ENCODE results near the gene NT5C1B.

DNA sequence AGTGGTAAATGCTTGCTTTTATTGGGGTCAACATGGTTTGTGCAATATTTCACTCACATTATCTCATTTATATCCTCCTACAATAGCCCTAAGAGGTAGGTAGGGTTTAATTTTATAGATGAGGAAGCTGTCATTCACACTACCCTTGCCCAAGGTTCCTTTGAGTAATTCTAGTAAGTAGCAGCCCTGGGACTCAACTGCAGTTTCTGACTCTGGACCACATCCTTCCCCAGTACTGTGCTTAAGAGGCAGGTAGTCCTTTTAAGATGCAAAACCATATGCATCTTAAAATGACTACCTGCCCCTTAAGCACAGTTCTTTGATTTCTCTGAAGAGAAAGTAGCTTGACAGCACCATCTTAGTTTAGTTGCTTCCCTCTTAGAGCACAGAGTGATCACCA lies 15.7 kb upstream of the NT5C1B start:
- TF ChIP-seq, protein P1, sequence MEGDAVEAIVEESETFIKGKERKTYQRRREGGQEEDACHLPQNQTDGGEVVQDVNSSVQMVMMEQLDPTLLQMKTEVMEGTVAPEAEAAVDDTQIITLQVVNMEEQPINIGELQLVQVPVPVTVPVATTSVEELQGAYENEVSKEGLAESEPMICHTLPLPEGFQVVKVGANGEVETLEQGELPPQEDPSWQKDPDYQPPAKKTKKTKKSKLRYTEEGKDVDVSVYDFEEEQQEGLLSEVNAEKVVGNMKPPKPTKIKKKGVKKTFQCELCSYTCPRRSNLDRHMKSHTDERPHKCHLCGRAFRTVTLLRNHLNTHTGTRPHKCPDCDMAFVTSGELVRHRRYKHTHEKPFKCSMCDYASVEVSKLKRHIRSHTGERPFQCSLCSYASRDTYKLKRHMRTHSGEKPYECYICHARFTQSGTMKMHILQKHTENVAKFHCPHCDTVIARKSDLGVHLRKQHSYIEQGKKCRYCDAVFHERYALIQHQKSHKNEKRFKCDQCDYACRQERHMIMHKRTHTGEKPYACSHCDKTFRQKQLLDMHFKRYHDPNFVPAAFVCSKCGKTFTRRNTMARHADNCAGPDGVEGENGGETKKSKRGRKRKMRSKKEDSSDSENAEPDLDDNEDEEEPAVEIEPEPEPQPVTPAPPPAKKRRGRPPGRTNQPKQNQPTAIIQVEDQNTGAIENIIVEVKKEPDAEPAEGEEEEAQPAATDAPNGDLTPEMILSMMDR (conservative IDR thresholded peaks at IDR 0.05; ENCODE audit: low read depth in 2 of 2), result no peak
- TF ChIP-seq POLR2AphosphoS5 (IDR thresholded peaks at IDR 0.05; ENCODE audit: low read depth), result no peak
- no peak for TF ChIP-seq EZH2 (IDR thresholded peaks at IDR 0.05; ENCODE audit: low read depth, unreplicated experiment)
- TF ChIP-seq EZH2phosphoT487 (IDR thresholded peaks at IDR 0.05; ENCODE audit: unreplicated experiment), result no peak
- TF ChIP-seq, protein P2, sequence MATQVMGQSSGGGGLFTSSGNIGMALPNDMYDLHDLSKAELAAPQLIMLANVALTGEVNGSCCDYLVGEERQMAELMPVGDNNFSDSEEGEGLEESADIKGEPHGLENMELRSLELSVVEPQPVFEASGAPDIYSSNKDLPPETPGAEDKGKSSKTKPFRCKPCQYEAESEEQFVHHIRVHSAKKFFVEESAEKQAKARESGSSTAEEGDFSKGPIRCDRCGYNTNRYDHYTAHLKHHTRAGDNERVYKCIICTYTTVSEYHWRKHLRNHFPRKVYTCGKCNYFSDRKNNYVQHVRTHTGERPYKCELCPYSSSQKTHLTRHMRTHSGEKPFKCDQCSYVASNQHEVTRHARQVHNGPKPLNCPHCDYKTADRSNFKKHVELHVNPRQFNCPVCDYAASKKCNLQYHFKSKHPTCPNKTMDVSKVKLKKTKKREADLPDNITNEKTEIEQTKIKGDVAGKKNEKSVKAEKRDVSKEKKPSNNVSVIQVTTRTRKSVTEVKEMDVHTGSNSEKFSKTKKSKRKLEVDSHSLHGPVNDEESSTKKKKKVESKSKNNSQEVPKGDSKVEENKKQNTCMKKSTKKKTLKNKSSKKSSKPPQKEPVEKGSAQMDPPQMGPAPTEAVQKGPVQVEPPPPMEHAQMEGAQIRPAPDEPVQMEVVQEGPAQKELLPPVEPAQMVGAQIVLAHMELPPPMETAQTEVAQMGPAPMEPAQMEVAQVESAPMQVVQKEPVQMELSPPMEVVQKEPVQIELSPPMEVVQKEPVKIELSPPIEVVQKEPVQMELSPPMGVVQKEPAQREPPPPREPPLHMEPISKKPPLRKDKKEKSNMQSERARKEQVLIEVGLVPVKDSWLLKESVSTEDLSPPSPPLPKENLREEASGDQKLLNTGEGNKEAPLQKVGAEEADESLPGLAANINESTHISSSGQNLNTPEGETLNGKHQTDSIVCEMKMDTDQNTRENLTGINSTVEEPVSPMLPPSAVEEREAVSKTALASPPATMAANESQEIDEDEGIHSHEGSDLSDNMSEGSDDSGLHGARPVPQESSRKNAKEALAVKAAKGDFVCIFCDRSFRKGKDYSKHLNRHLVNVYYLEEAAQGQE (IDR thresholded peaks at IDR 0.05; ENCODE audit: unreplicated experiment), result no peak
